Prostate gland (tissue), 2 donors: Measurements from ENCODE around the gene SDR39U1.

ENCODE experiments used
- CTCF ChIP-seq, 4 experiments: fragments of 200-600 bp in 2 of 4; fragments of 450-650 bp in 2 of 4; sonication (generic) in 2 of 4; IDR thresholded peaks; 1 replicate in 3 of 4; 2 replicates in 1 of 4; pipeline ENCODE4 v1.5.1; 2016 to 2019; ENCODE audit warnings: antibody characterized with exemption in 4 of 4, mild to moderate bottlenecking in 2 of 4, moderate library complexity in 2 of 4
- POLR2A ChIP-seq: fragments of 450-650 bp; IDR thresholded peaks from one replicate; pipeline ENCODE4 v1.6.1; 2016; ENCODE audit warnings: antibody characterized with exemption, mild to moderate bottlenecking
- POLR2AphosphoS5 ChIP-seq: sonication (generic); formaldehyde crosslinking; IDR thresholded peaks from one replicate; pipeline ENCODE4 v1.6.1; 2017; ENCODE audit warnings: antibody characterized with exemption

- TF ChIP-seq POLR2A (no peak), CTCF (IDR thresholded peaks at IDR 0.05) (no peak), POLR2AphosphoS5 (no peak)
Measured at GRCh38 chr14:24394275-24394674, 48.3 kb downstream of the SDR39U1 start.
